Endothelial cell of umbilical vein (primary cell): ENCODE measurements around the gene NTSR1. TPM values are rescaled to one million over a fixed set of nuclear protein-coding genes. Genes with fewer than 3 reads are reported as not detected.

ENCODE experiments used
- BruUV-seq: library from RNA; stranded (reverse); fragments of 400-500 nt; replicated peaks from 2 replicates; lab custom pipeline; 2021; lab: Mats Ljungman, UMichigan
- CTCF ChIA-PET: fragments of 300-600, 350-600 bp; sonication (Branson Sonifier 250); formaldehyde crosslinking; loops from one replicate; lab custom pipeline; 2021; ENCODE audit warnings: antibody characterized with exemption, inconsistent platforms; lab: Charles Lee
- POLR2A ChIA-PET: fragments of 300-600, 350-600 bp; sonication (Branson Sonifier 250); formaldehyde crosslinking; loops from one replicate; lab custom pipeline; 2021; ENCODE audit warnings: antibody characterized with exemption, inconsistent platforms; lab: Charles Lee
- DNase-seq: peaks from one replicate; pipeline ENCODE4 v3.0.0-alpha.2; 2011; ENCODE audit warnings: low read depth, low spot score
- FAIRE-seq: peaks from 2 replicates; lab custom pipeline; 2011; peaks lifted over from hg19 to GRCh38; lab: Jason Lieb, UNC
- H2AFZ ChIP-seq: 2 replicates; pipeline ENCODE4 v1.6.0; 2012; ENCODE audit warnings: low read depth, low read length, control low read depth, inconsistent platforms
- H3K27ac ChIP-seq: 2 replicates; pipeline ENCODE4 v1.5.1; 2011; ENCODE audit warnings: low read depth, mild to moderate bottlenecking, control low read depth, low read length, moderate library complexity; ENCODE audit not compliant: insufficient read depth
- H3K27me3 ChIP-seq, 2 experiments: 2 replicates each; pipeline versions ENCODE4 v1.6.0 to v1.6.1; 2011; ENCODE audit warnings: low read length in 2 of 2, mixed read lengths in 1 of 2; ENCODE audit not compliant: control insufficient read depth in 2 of 2, insufficient read depth in 2 of 2
- H3K36me3 ChIP-seq, 2 experiments: 2 replicates in 1 of 2; 3 replicates in 1 of 2; pipeline ENCODE4 v1.5.1; 2011; ENCODE audit warnings: low read length in 2 of 2, mild to moderate bottlenecking in 1 of 2, moderate library complexity in 1 of 2; ENCODE audit not compliant: control insufficient read depth in 2 of 2, insufficient read depth in 2 of 2; ENCODE audit errors: extremely low read depth in 1 of 2
- H3K4me1 ChIP-seq: 3 replicates; pipeline ENCODE4 v1.5.1; 2011; ENCODE audit warnings: mild to moderate bottlenecking, low read length; ENCODE audit not compliant: control insufficient read depth, insufficient read depth; ENCODE audit errors: extremely low read depth
- H3K4me2 ChIP-seq: 2 replicates; pipeline ENCODE4 v1.6.1; 2011; ENCODE audit warnings: low read length, control low read depth, mixed read lengths; ENCODE audit not compliant: insufficient read depth
- H3K4me3 ChIP-seq, 3 experiments: fragments of 200-600 bp in 1 of 3; sonication (generic), shearing (Covaris generic) in 1 of 3; replicated peaks in 1 of 3; 2 replicates each; pipeline ENCODE4 v1.5.1; 2011 to 2016; ENCODE audit warnings: control low read depth in 3 of 3, low read length in 3 of 3, mild to moderate bottlenecking in 2 of 3, inconsistent platforms in 1 of 3, low read depth in 1 of 3, moderate library complexity in 1 of 3; ENCODE audit not compliant: insufficient read depth in 1 of 3
- H3K79me2 ChIP-seq: 2 replicates; pipeline ENCODE4 v1.6.0; 2012; ENCODE audit warnings: low read length, inconsistent platforms; ENCODE audit not compliant: control insufficient read depth, insufficient read depth
- H3K9ac ChIP-seq: replicated peaks from 2 replicates; pipeline ENCODE3; 2011; ENCODE audit warnings: low read length, control low read depth; ENCODE audit not compliant: insufficient read depth; ENCODE audit errors: extremely low read depth
- H3K9me1 ChIP-seq: replicated peaks from 3 replicates; pipeline ENCODE4 v1.6.0; 2011; ENCODE audit warnings: mild to moderate bottlenecking, low read length; ENCODE audit not compliant: control insufficient read depth, insufficient read depth; ENCODE audit errors: extremely low read depth
- H3K9me3 ChIP-seq: replicated peaks from 2 replicates; pipeline ENCODE4 v1.5.1; 2012; ENCODE audit warnings: low read length, inconsistent platforms; ENCODE audit not compliant: control insufficient read depth, insufficient read depth
- H4K20me1 ChIP-seq: replicated peaks from 2 replicates; pipeline ENCODE3; 2011; ENCODE audit warnings: mild to moderate bottlenecking, low read length; ENCODE audit not compliant: control insufficient read depth, insufficient read depth; ENCODE audit errors: extremely low read depth
- EZH2 ChIP-seq: IDR thresholded peaks from 2 replicates; pipeline ENCODE4 v1.6.1; 2012; ENCODE audit warnings: borderline replicate concordance, low read depth, mild to moderate bottlenecking, moderate library complexity, low read length, inconsistent platforms; ENCODE audit not compliant: severe bottlenecking
- FOS ChIP-seq: IDR thresholded peaks from 2 replicates; pipeline ENCODE4 v1.6.1; 2011; ENCODE audit warnings: mild to moderate bottlenecking, low read length, moderate library complexity, borderline replicate concordance; ENCODE audit not compliant: insufficient read depth
- GATA2 ChIP-seq: IDR thresholded peaks from 2 replicates; pipeline ENCODE4 v1.7.0; 2011; ENCODE audit warnings: low read depth, mild to moderate bottlenecking, moderate library complexity, mixed read lengths, low read length; ENCODE audit not compliant: insufficient read length, insufficient read depth
- JUN ChIP-seq: IDR thresholded peaks from 2 replicates; pipeline ENCODE4 v1.6.1; 2011; ENCODE audit warnings: borderline replicate concordance, low read depth; ENCODE audit not compliant: insufficient read length, insufficient read depth
- MYC ChIP-seq: IDR thresholded peaks from one replicate; pipeline ENCODE4 v1.6.1; 2011; ENCODE audit warnings: mild to moderate bottlenecking, low read depth, low read length
- POLR2A ChIP-seq: IDR thresholded peaks from 2 replicates; pipeline ENCODE4 v1.6.1; 2012; ENCODE audit warnings: low read depth, mild to moderate bottlenecking, control low read depth, low read length
- POLR2AphosphoS5 ChIP-seq: IDR thresholded peaks from 2 replicates; pipeline ENCODE4 v1.6.1; 2012; ENCODE audit warnings: low read depth, mild to moderate bottlenecking, control low read depth, low read length, moderate library complexity; ENCODE audit not compliant: insufficient read depth
- dilution Hi-C: fragments of 300-500 bp; cut with MboI; formaldehyde crosslinking; loops from one replicate; pipeline ENCODE4 v1.15.0; 2019; ENCODE audit warnings: low sequenced_read_pairs; ENCODE audit not compliant: extremely low pct_ligation_motif_present
- intact Hi-C: fragments of 100-400 bp; cut with micrococcal nuclease; formaldehyde crosslinking; loops from one replicate; pipeline ENCODE4 v1.10.0; 2022
- polyA plus RNA-seq, 4 experiments: library from polyadenylated mRNA; depleted of rRNA in 3 of 4; stranded (reverse) in 3 of 4; unstranded in 1 of 4; fragments of >200 nt; gene quantifications; 2 replicates each; pipeline versions ENCODE4 v1.2.1 to v1.2.3, GENCODE V29; 2011 to 2012; ENCODE audit warnings: missing spikeins in 1 of 4
- total RNA-seq: library from RNA; stranded (reverse); gene quantifications from 2 replicates; pipeline ENCODE4 v1.2.3, GENCODE V29; 2021
- TF ChIP-seq, protein P1 (sequence below), 2 donors: IDR thresholded peaks; 1 replicate in 1 of 2; 2 replicates in 1 of 2; pipeline ENCODE4 v1.5.1; 2011; ENCODE audit warnings: low read length in 2 of 2, mild to moderate bottlenecking in 2 of 2, moderate library complexity in 2 of 2, control low read depth in 1 of 2, inconsistent platforms in 1 of 2, low read depth in 1 of 2; ENCODE audit not compliant: insufficient read depth in 1 of 2; ENCODE audit errors: extremely low read depth in 1 of 2
- TF ChIP-seq, protein P2 (sequence below): IDR thresholded peaks from 2 replicates; pipeline ENCODE4 v1.6.1; 2011; ENCODE audit not compliant: insufficient read depth, insufficient read length

Gene NTSR1
- total and polyA plus RNA-seq, 2 donors (not counting 3 experiments of a cell fraction or from before 2014, with no cell fraction given): 0.14 to 2.1 TPM

GRCh38 chr20:62763404-62763803 is 54.8 kb downstream of the NTSR1 start:
- H3K27ac ChIP-seq: no peak overlapping the region
- no peaks in the 10 kb centered on the region for H3K9me3 ChIP-seq
- no TSS peak for BruUV-seq
- intact Hi-C loops: no loop called here
- H3K27me3 ChIP-seq: no peaks in the 10 kb centered on the region
- no peaks in the 10 kb centered on the region for H3K36me3 ChIP-seq
- ChIA-PET CTCF (interaction anchor here (0.9 to 1.3 kb wide), 3 partner anchors 9 to 28 kb away, joined by 3 to 4 read pairs (median 3); no protein-coding TSS in a partner anchor), POLR2A (no interaction called here)
- dilution Hi-C loops: no loop called here
- DNase-seq: no peak
- no peaks in the 10 kb centered on the region for H3K9me1 ChIP-seq
- no peaks in the 10 kb centered on the region for H4K20me1 ChIP-seq
- H2AFZ ChIP-seq: no peak overlapping the region
- H3K79me2 ChIP-seq: no peaks in the 10 kb centered on the region
- FAIRE-seq: no peak
- no peak overlapping the region for H3K4me2 ChIP-seq
- no peak overlapping the region for H3K4me3 ChIP-seq
- H3K9ac ChIP-seq: no peak overlapping the region
- TF ChIP-seq, protein P1, sequence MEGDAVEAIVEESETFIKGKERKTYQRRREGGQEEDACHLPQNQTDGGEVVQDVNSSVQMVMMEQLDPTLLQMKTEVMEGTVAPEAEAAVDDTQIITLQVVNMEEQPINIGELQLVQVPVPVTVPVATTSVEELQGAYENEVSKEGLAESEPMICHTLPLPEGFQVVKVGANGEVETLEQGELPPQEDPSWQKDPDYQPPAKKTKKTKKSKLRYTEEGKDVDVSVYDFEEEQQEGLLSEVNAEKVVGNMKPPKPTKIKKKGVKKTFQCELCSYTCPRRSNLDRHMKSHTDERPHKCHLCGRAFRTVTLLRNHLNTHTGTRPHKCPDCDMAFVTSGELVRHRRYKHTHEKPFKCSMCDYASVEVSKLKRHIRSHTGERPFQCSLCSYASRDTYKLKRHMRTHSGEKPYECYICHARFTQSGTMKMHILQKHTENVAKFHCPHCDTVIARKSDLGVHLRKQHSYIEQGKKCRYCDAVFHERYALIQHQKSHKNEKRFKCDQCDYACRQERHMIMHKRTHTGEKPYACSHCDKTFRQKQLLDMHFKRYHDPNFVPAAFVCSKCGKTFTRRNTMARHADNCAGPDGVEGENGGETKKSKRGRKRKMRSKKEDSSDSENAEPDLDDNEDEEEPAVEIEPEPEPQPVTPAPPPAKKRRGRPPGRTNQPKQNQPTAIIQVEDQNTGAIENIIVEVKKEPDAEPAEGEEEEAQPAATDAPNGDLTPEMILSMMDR (IDR thresholded peaks at IDR 0.05; ENCODE audit: extremely low read depth in 1 of 2, insufficient read depth in 1 of 2, low read depth in 1 of 2, low read length in 2 of 2): no peak
- H3K4me1 ChIP-seq: no peaks in the 10 kb centered on the region

GRCh38 chr20:62764156-62764935 is 55.7 kb downstream of the NTSR1 start:
- intact Hi-C loops: no loop called here
- Histone ChIP-seq H3K36me3 (no peaks in the 10 kb centered on the region), H3K9me3 (no peaks in the 10 kb centered on the region), H3K27me3 (no peaks in the 10 kb centered on the region), H2AFZ (no peak overlapping the region), H3K9me1 (no peaks in the 10 kb centered on the region), H3K27ac (no peak overlapping the region), H3K9ac (no peak overlapping the region), H4K20me1 (no peaks in the 10 kb centered on the region), H3K4me1 (no peaks in the 10 kb centered on the region), H3K79me2 (no peaks in the 10 kb centered on the region), H3K4me2 (no peak overlapping the region), H3K4me3 (no peak overlapping the region)
- dilution Hi-C loops: no loop called here
- no TSS peak for BruUV-seq
- CTCF ChIA-PET: interaction anchor here (1.1 to 2.0 kb wide), 4 partner anchors 11 to 75 kb away, joined by 3 to 7 read pairs (median 4); no protein-coding TSS in a partner anchor
- DNase-seq (no peak), FAIRE-seq (no peak)
- POLR2A ChIA-PET: no interaction called here
- TF ChIP-seq, protein P1 (IDR thresholded peaks at IDR 0.05; ENCODE audit: extremely low read depth in 1 of 2, insufficient read depth in 1 of 2, low read depth in 1 of 2, low read length in 2 of 2): no peak
- TF ChIP-seq POLR2A (no peak), JUN (no peak), FOS (no peak), MYC (no peak), POLR2AphosphoS5 (no peak), GATA2 (no peak), EZH2 (no peak)
- TF ChIP-seq, protein P2, sequence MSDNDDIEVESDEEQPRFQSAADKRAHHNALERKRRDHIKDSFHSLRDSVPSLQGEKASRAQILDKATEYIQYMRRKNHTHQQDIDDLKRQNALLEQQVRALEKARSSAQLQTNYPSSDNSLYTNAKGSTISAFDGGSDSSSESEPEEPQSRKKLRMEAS: no peak
